ENCODE results near the gene THSD8.
A peak's percentile ranks its signal among the peaks of the same experiment; 100 is the strongest.

The THSD8 gene

GRCh38 chr19:12779162-12779993 lies 22.5 kb upstream of the THSD8 start:
- peak; percentile 78 for DNase-seq (ENCODE audit: low read depth)

- no peak for DNase-seq (ENCODE audit: low read depth)
Observed at GRCh38 chr19:12782174-12782423, 19.8 kb upstream of the THSD8 start.

- DNase-seq (ENCODE audit: low read depth): peak; percentile 91
Observed at GRCh38 chr19:12782424-12783290, 19.2 kb upstream of the THSD8 start.

- DNase-seq (ENCODE audit: low read depth): no peak
Observed at GRCh38 chr19:12783291-12783848, 18.5 kb upstream of the THSD8 start.

GRCh38 chr19:12783849-12784393 lies 17.9 kb upstream of the THSD8 start:
- DNase-seq (ENCODE audit: low read depth): no peak

- no peak for DNase-seq (ENCODE audit: low read depth)
Observed at GRCh38 chr19:12784394-12784870, 17.4 kb upstream of the THSD8 start.

GRCh38 chr19:12784871-12785430 lies 16.9 kb upstream of the THSD8 start:
- DNase-seq (ENCODE audit: low read depth): no peak

GRCh38 chr19:12785431-12786031 lies 16.3 kb upstream of the THSD8 start:
- no peak for DNase-seq (ENCODE audit: low read depth)

GRCh38 chr19:12786141-12786870 lies 15.6 kb upstream of the THSD8 start:
- DNase-seq (ENCODE audit: low read depth): no peak

- no peak for DNase-seq (ENCODE audit: low read depth)
Observed at GRCh38 chr19:12786952-12787351, 14.9 kb upstream of the THSD8 start.

- no peak for DNase-seq (ENCODE audit: low read depth)
Observed at GRCh38 chr19:12787458-12787857, 14.4 kb upstream of the THSD8 start.

- DNase-seq (ENCODE audit: low read depth): no peak
Observed at GRCh38 chr19:12788042-12788681, 13.7 kb upstream of the THSD8 start.

GRCh38 chr19:12788682-12789097 lies 13.2 kb upstream of the THSD8 start:
- DNase-seq (ENCODE audit: low read depth): peak; percentile 47

GRCh38 chr19:12789098-12789903 lies 12.6 kb upstream of the THSD8 start:
- DNase-seq (ENCODE audit: low read depth): no peak

- DNase-seq (ENCODE audit: low read depth): peak; percentile 98
Observed at GRCh38 chr19:12789904-12790619, 11.8 kb upstream of the THSD8 start.

GRCh38 chr19:12790628-12791344 lies 11.1 kb upstream of the THSD8 start:
- DNase-seq (ENCODE audit: low read depth): no peak

- peak; percentile 99 for DNase-seq (ENCODE audit: low read depth)
Observed at GRCh38 chr19:12791345-12792050, 10.4 kb upstream of the THSD8 start, which contains the start of gene JUNB. TSS of gene JUNB (plus strand) at chr19:12791486. CDS start at chr19:12791772, 286 bp downstream.

Measured in fibroblast of gingiva (primary cell).